SK-N-SH (cell line): ENCODE measurements around the gene HLTF.

Experiments
- ELF1 ChIP-seq: IDR thresholded peaks from 2 replicates; pipeline ENCODE4 v1.4.0; 2012
- GATA2 ChIP-seq: sonication (generic); formaldehyde crosslinking; IDR thresholded peaks from 2 replicates; pipeline ENCODE4 v1.5.0; 2020; ENCODE audit warnings: mild to moderate bottlenecking, missing genetic modification reagents
- POLR2AphosphoS5 ChIP-seq: IDR thresholded peaks from 2 replicates; pipeline ENCODE4 v1.6.1; 2012; ENCODE audit warnings: low read depth, low read length
- RAD21 ChIP-seq: IDR thresholded peaks from 2 replicates; pipeline ENCODE4 v1.6.1; 2012; ENCODE audit warnings: mild to moderate bottlenecking, low read length
- RCOR1 ChIP-seq: fragments of 150-350 bp; IDR thresholded peaks from 2 replicates; pipeline ENCODE4 v1.6.1; 2017; ENCODE audit warnings: antibody characterized with exemption, low read length
- YY1 ChIP-seq: IDR thresholded peaks from 2 replicates; pipeline ENCODE4 v1.4.0; 2012; ENCODE audit warnings: low read depth, mild to moderate bottlenecking

- TF ChIP-seq RAD21, result no peak
- TF ChIP-seq RCOR1, result no peak
- TF ChIP-seq ELF1, result no peak
- TF ChIP-seq POLR2AphosphoS5, result no peak
- TF ChIP-seq YY1, result no peak
- no peak for TF ChIP-seq GATA2 (CRISPR knock-in tag)
Measured at GRCh38 chr3:149020196-149020838, 66.0 kb downstream of the HLTF start.
